ENCODE results near the gene CST6. TPM values are rescaled to one million over a fixed set of nuclear protein-coding genes. Genes with fewer than 3 reads are reported as not detected.

Gene CST6
- 1 to 10 TPM in 2 of 5 donors, under 1 TPM in 2, not detected in 1; 0.30 to 1.8 (median 1.1) TPM for polyA plus RNA-seq (ENCODE audit: insufficient read depth in 1 of 5, insufficient read length in 5 of 5, low replicate concordance in 1 of 5)
- long read RNA-seq, donor 1, partial matches to known transcripts = 0 of 2 reads
- long read RNA-seq, donor 1, other reads (novel, unspliced or antisense) = 0 of 2 reads
- long read RNA-seq, donor 2, partial matches to known transcripts = 0 of 2 reads
- long read RNA-seq, donor 2, other reads (novel, unspliced or antisense) = 0 of 2 reads
- long read RNA-seq, donor 3, partial matches to known transcripts = 0 of 2 reads
- long read RNA-seq, donor 3, other reads (novel, unspliced or antisense) = 0 of 2 reads
- long read RNA-seq, donor 4, partial matches to known transcripts = 0 of 1 reads
- long read RNA-seq, donor 4, other reads (novel, unspliced or antisense) = 0 of 1 reads
- long read RNA-seq, donor 5 = 0 reads
- long read RNA-seq, donor 6, partial matches to known transcripts = 0 of 3 reads
- long read RNA-seq, donor 6, other reads (novel, unspliced or antisense) = 0 of 3 reads
- long read RNA-seq, donor 7, partial matches to known transcripts = 0 of 1 reads
- long read RNA-seq, donor 7, other reads (novel, unspliced or antisense) = 0 of 1 reads
- long read RNA-seq, donor 8 = 0 reads

GRCh38 chr11:66011785-66012303 lies at the start of gene CST6:
Gene CST6 (plus strand): TSS chr11:66012008. CDS start chr11:66012045, 37 bp downstream.
- no peak for DNase-seq

GRCh38 chr11:65962141-65962564 lies 49.7 kb upstream of the CST6 start:
- DNase-seq = no peak

GRCh38 chr11:65964906-65965305 lies 46.9 kb upstream of the CST6 start:
- DNase-seq = no peak

GRCh38 chr11:65965986-65966762 lies 45.6 kb upstream of the CST6 start:
- DNase-seq = no peak

GRCh38 chr11:65967329-65967934 lies 44.4 kb upstream of the CST6 start:
- DNase-seq = no peak

- DNase-seq = no peak
Measured at GRCh38 chr11:65968600-65969482, 43.0 kb upstream of the CST6 start.

GRCh38 chr11:65972116-65972515 lies 39.7 kb upstream of the CST6 start:
- DNase-seq = no peak

GRCh38 chr11:65973439-65974110 lies 38.2 kb upstream of the CST6 start:
- DNase-seq = no peak

GRCh38 chr11:65975771-65976170 lies 36.0 kb upstream of the CST6 start:
- DNase-seq = no peak

- no peak for DNase-seq
Measured at GRCh38 chr11:65976216-65977176, 35.3 kb upstream of the CST6 start.

GRCh38 chr11:65977621-65978390 lies 34.0 kb upstream of the CST6 start:
- no peak for DNase-seq

- no peak for DNase-seq
Measured at GRCh38 chr11:65978391-65979238, 33.2 kb upstream of the CST6 start.

- DNase-seq = no peak
Measured at GRCh38 chr11:65979261-65979759, 32.5 kb upstream of the CST6 start.

GRCh38 chr11:65981101-65981740 lies 30.6 kb upstream of the CST6 start:
- DNase-seq = no peak

GRCh38 chr11:65981972-65982823 lies 29.6 kb upstream of the CST6 start:
- DNase-seq = no peak

Measured in right lung (tissue), 10 donors.